Memory B cell (primary cell): ENCODE results near the gene TMIGD1.
A peak's percentile ranks its signal among the peaks of the same experiment; 100 is the strongest.

Experiments
- ATAC-seq: fragments of 150-1000 bp; cut with Tn5 transposase; 2 replicates; pipeline ENCODE4 v1.10.0; 2021; ENCODE audit warnings: low read depth, mild to moderate bottlenecking, moderate library complexity
- DNase-seq, 2 donors: peaks; one replicate each; pipeline ENCODE4 v3.0.0; 2022; ENCODE audit warnings: low spot score in 2 of 2
- H3K27ac Mint-ChIP-seq: one replicate; pipeline ENCODE4 v1.8.0; 2022; ENCODE audit warnings: mild to moderate bottlenecking, moderate library complexity, mixed read lengths
- H3K27me3 Mint-ChIP-seq: one replicate; pipeline ENCODE4 v1.8.0; 2022; ENCODE audit warnings: mixed read lengths
- H3K36me3 Mint-ChIP-seq: one replicate; pipeline ENCODE4 v1.8.0; 2022; ENCODE audit warnings: mild to moderate bottlenecking, mixed read lengths
- H3K4me1 Mint-ChIP-seq: one replicate; pipeline ENCODE4 v1.8.0; 2022; ENCODE audit warnings: mixed read lengths
- H3K4me3 Mint-ChIP-seq: one replicate; pipeline ENCODE4 v1.8.0; 2022; ENCODE audit warnings: mild to moderate bottlenecking, moderate library complexity, mixed read lengths
- H3K9me3 Mint-ChIP-seq: one replicate; pipeline ENCODE4 v1.8.0; 2022; ENCODE audit warnings: mixed read lengths

Gene TMIGD1

GRCh38 chr17:30332057-30332542 is 1.8 kb downstream of the TMIGD1 start:
- Mint-ChIP-seq H3K4me1 (peaks cover 10% of the 10 kb centered on the region), H3K27ac (no peak overlapping the region), H3K9me3 (no peaks in the 10 kb centered on the region), H3K27me3 (peaks cover 13% of the 10 kb centered on the region), H3K4me3 (no peak overlapping the region), H3K36me3 (no peaks in the 10 kb centered on the region)
- peak; percentile 69 for ATAC-seq
- no peak for DNase-seq

GRCh38 chr17:30326809-30327208 is 7.0 kb downstream of the TMIGD1 start:
- H3K36me3 Mint-ChIP-seq: no peaks in the 10 kb centered on the region
- no peak overlapping the region for H3K27ac Mint-ChIP-seq
- peaks cover 11% of the 10 kb centered on the region for H3K27me3 Mint-ChIP-seq
- no peaks in the 10 kb centered on the region for H3K9me3 Mint-ChIP-seq
- ATAC-seq (no peak), DNase-seq (no peak)
- H3K4me3 Mint-ChIP-seq: no peak overlapping the region
- H3K4me1 Mint-ChIP-seq: peaks cover 10% of the 10 kb centered on the region

GRCh38 chr17:30324723-30325122 is 9.1 kb downstream of the TMIGD1 start:
- Mint-ChIP-seq H3K27me3 (peaks cover 11% of the 10 kb centered on the region), H3K36me3 (no peaks in the 10 kb centered on the region), H3K9me3 (no peaks in the 10 kb centered on the region), H3K27ac (no peak overlapping the region), H3K4me3 (no peak overlapping the region), H3K4me1 (peaks cover 10% of the 10 kb centered on the region)
- DNase-seq: no peak
- ATAC-seq: no peak

- DNase-seq (no peak), ATAC-seq (peak; percentile 32)
- Mint-ChIP-seq H3K4me1 (peaks cover 10% of the 10 kb centered on the region), H3K36me3 (no peaks in the 10 kb centered on the region), H3K4me3 (no peak overlapping the region), H3K9me3 (no peaks in the 10 kb centered on the region), H3K27ac (peak overlapping the region; percentile 29), H3K27me3 (peaks cover 8% of the 10 kb centered on the region)
Measured at GRCh38 chr17:30323895-30324319, 9.9 kb downstream of the TMIGD1 start.

GRCh38 chr17:30323262-30323894 is 10.5 kb downstream of the TMIGD1 start:
- DNase-seq: peak in 1 of 2 donors; percentile 14
- Mint-ChIP-seq H3K36me3 (no peaks in the 10 kb centered on the region), H3K4me1 (peaks cover 10% of the 10 kb centered on the region), H3K9me3 (no peaks in the 10 kb centered on the region), H3K27ac (peak overlapping the region; percentile 29), H3K27me3 (peaks cover 8% of the 10 kb centered on the region), H3K4me3 (no peak overlapping the region)
- ATAC-seq: peak; percentile 76

- H3K4me3 Mint-ChIP-seq: no peak overlapping the region
- no peaks in the 10 kb centered on the region for H3K36me3 Mint-ChIP-seq
- peaks cover 10% of the 10 kb centered on the region for H3K4me1 Mint-ChIP-seq
- H3K27me3 Mint-ChIP-seq: peaks cover 3% of the 10 kb centered on the region
- DNase-seq (no peak), ATAC-seq (no peak)
- H3K27ac Mint-ChIP-seq: no peak overlapping the region
- no peaks in the 10 kb centered on the region for H3K9me3 Mint-ChIP-seq
Measured at GRCh38 chr17:30321314-30321713, 12.5 kb downstream of the TMIGD1 start.

- Mint-ChIP-seq H3K9me3 (no peaks in the 10 kb centered on the region), H3K36me3 (no peaks in the 10 kb centered on the region), H3K4me3 (no peak overlapping the region), H3K4me1 (peaks cover 3% of the 10 kb centered on the region), H3K27me3 (peaks cover under 1% of the 10 kb centered on the region), H3K27ac (no peak overlapping the region)
- ATAC-seq: no peak
- DNase-seq: no peak
Measured at GRCh38 chr17:30318155-30318554, 15.7 kb downstream of the TMIGD1 start.

GRCh38 chr17:30316736-30317135 is 17.1 kb downstream of the TMIGD1 start:
- H3K9me3 Mint-ChIP-seq: no peaks in the 10 kb centered on the region
- no peak overlapping the region for H3K27ac Mint-ChIP-seq
- no peaks in the 10 kb centered on the region for H3K36me3 Mint-ChIP-seq
- H3K4me3 Mint-ChIP-seq: no peak overlapping the region
- H3K27me3 Mint-ChIP-seq: peaks cover 5% of the 10 kb centered on the region
- no peaks in the 10 kb centered on the region for H3K4me1 Mint-ChIP-seq
- ATAC-seq: no peak
- no peak for DNase-seq

- no peaks in the 10 kb centered on the region for H3K4me1 Mint-ChIP-seq
- H3K27me3 Mint-ChIP-seq: peaks cover 5% of the 10 kb centered on the region
- no peak overlapping the region for H3K4me3 Mint-ChIP-seq
- DNase-seq (no peak), ATAC-seq (no peak)
- H3K9me3 Mint-ChIP-seq: no peaks in the 10 kb centered on the region
- H3K36me3 Mint-ChIP-seq: no peaks in the 10 kb centered on the region
- no peak overlapping the region for H3K27ac Mint-ChIP-seq
Measured at GRCh38 chr17:30315106-30315505, 18.8 kb downstream of the TMIGD1 start.

GRCh38 chr17:30314474-30314873 is 19.4 kb downstream of the TMIGD1 start:
- no peaks in the 10 kb centered on the region for H3K36me3 Mint-ChIP-seq
- H3K27me3 Mint-ChIP-seq: peaks cover 5% of the 10 kb centered on the region
- ATAC-seq (no peak), DNase-seq (no peak)
- no peaks in the 10 kb centered on the region for H3K4me1 Mint-ChIP-seq
- H3K4me3 Mint-ChIP-seq: no peak overlapping the region
- H3K27ac Mint-ChIP-seq: no peak overlapping the region
- H3K9me3 Mint-ChIP-seq: no peaks in the 10 kb centered on the region

- DNase-seq: no peak
- peaks cover 5% of the 10 kb centered on the region for H3K27me3 Mint-ChIP-seq
- H3K9me3 Mint-ChIP-seq: no peaks in the 10 kb centered on the region
- no peak overlapping the region for H3K4me3 Mint-ChIP-seq
- H3K27ac Mint-ChIP-seq: no peak overlapping the region
- no peaks in the 10 kb centered on the region for H3K4me1 Mint-ChIP-seq
- no peaks in the 10 kb centered on the region for H3K36me3 Mint-ChIP-seq
- ATAC-seq: no peak
Measured at GRCh38 chr17:30312226-30312625, 21.6 kb downstream of the TMIGD1 start.

GRCh38 chr17:30310562-30310961 is 23.3 kb downstream of the TMIGD1 start:
- ATAC-seq: no peak
- Mint-ChIP-seq H3K4me3 (no peak overlapping the region), H3K9me3 (no peaks in the 10 kb centered on the region), H3K27me3 (peaks cover 5% of the 10 kb centered on the region), H3K27ac (no peak overlapping the region), H3K36me3 (no peaks in the 10 kb centered on the region), H3K4me1 (no peaks in the 10 kb centered on the region)
- DNase-seq: no peak

- no peaks in the 10 kb centered on the region for H3K4me1 Mint-ChIP-seq
- H3K9me3 Mint-ChIP-seq: no peaks in the 10 kb centered on the region
- no peak overlapping the region for H3K27ac Mint-ChIP-seq
- no peak for DNase-seq
- no peaks in the 10 kb centered on the region for H3K36me3 Mint-ChIP-seq
- H3K27me3 Mint-ChIP-seq: peaks cover 5% of the 10 kb centered on the region
- no peak for ATAC-seq
- no peak overlapping the region for H3K4me3 Mint-ChIP-seq
Measured at GRCh38 chr17:30309591-30309990, 24.3 kb downstream of the TMIGD1 start.

GRCh38 chr17:30308406-30308805 is 25.5 kb downstream of the TMIGD1 start:
- Mint-ChIP-seq H3K9me3 (no peaks in the 10 kb centered on the region), H3K36me3 (no peaks in the 10 kb centered on the region), H3K27me3 (peaks cover 5% of the 10 kb centered on the region), H3K4me3 (no peak overlapping the region), H3K4me1 (no peaks in the 10 kb centered on the region), H3K27ac (no peak overlapping the region)
- no peak for DNase-seq
- ATAC-seq: no peak

- ATAC-seq (no peak), DNase-seq (no peak)
- peaks cover 10% of the 10 kb centered on the region for H3K4me1 Mint-ChIP-seq
- H3K9me3 Mint-ChIP-seq: no peaks in the 10 kb centered on the region
- H3K27ac Mint-ChIP-seq: no peak overlapping the region
- H3K36me3 Mint-ChIP-seq: no peaks in the 10 kb centered on the region
- no peaks in the 10 kb centered on the region for H3K27me3 Mint-ChIP-seq
- H3K4me3 Mint-ChIP-seq: no peak overlapping the region
Measured at GRCh38 chr17:30304778-30305177, 29.1 kb downstream of the TMIGD1 start.
